Glomerular endothelial cell (primary cell): ENCODE data around the gene ZFAND4. TPM values are rescaled to one million over a fixed set of nuclear protein-coding genes. Genes with fewer than 3 reads are reported as not detected.
"Not testable (repeated sequence)": the region's sequence is repeated elsewhere in the genome, so short reads cannot be mapped to it uniquely, and the experiment has no call there.

Experiments
- DNase-seq: peaks from one replicate; pipeline ENCODE4 v3.0.0-alpha.2; 2011; ENCODE audit warnings: low read depth, low spot score; ENCODE audit errors: extremely low read depth
- total RNA-seq: library from RNA; depleted of rRNA; stranded (reverse); fragments of >200 nt; gene quantifications from 2 replicates; pipeline ENCODE4 v1.2.3, GENCODE V29; 2015

The ZFAND4 gene
- total RNA-seq, 1 donor from 2014 or later = 9.2 TPM

DNA sequence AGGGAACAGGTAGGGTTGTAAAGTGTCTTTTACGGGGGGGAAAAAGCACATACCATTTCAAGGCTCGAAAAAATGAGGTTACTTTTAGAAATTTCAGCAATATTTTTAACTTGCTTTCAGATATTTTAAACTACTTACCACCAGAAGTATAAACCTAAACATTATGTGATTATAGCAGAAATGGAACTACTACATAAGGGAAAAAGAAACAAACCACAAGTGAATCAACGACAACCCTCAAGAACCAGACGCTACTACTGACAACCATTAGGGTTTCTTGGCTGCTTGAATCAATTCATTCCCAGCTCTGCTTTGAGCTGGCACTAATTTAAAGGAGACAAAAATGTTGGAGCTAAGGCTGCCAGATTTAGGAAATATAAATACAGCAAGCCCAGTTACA, 80.1 kb downstream of the ZFAND4 start:
- no peak for DNase-seq

DNA sequence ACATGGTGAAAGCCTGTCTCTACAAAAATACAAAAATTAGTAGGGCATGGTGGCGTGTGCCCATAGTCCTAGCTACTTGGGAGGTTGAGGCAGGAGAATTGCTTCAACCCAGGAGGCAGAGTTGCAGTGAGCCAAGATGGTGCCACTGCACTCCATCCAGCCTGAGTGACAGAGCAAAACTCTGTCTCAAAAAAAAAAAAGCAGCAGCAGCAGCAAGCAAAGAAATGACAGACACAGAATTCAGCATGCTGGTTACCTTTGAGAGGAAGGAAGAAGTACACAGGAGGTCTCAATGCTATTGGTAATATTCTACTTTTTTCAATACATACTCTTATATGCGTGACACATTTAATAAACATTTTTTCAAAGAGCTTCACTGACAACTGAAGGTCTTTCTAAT, 81.3 kb downstream of the ZFAND4 start:
- DNase-seq = no peak

DNA sequence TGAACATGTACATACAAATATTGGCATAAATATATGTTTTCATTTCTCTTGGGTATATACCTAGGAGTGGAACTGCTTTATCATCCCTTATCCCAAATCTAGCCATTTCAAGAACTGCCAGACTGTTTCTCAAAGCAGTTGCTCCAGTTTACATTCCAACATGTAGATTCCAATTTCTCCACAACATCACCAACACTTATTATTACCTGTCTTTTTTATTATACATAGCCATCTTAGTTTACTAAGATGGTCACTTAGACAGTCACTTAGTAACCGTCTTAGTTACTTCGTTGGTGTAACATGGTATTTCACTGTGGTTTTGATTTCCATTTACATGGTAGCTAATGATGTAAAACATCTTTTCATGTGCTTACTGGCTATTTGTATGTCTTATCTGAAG, 82.7 kb downstream of the ZFAND4 start:
- DNase-seq = no peak

DNA sequence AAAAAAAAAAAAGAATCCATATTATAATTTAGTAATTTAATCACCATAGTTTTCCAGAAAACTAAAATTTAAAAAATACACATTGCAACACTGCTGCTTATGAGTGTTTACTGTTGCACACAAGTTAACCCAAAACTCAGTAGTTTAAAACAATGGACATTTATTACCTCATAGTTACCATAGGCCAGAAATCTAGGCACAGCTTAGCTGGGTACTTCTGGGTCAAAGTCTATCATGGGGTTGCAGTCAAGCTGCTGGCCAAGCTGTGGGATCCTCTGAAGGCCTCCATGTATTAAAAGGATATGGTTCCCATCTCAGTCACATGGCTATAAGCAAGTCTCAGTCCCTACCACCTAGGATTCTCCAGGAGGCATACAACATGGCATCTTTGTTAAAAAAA, 83.6 kb downstream of the ZFAND4 start:
- no peak for DNase-seq

DNA sequence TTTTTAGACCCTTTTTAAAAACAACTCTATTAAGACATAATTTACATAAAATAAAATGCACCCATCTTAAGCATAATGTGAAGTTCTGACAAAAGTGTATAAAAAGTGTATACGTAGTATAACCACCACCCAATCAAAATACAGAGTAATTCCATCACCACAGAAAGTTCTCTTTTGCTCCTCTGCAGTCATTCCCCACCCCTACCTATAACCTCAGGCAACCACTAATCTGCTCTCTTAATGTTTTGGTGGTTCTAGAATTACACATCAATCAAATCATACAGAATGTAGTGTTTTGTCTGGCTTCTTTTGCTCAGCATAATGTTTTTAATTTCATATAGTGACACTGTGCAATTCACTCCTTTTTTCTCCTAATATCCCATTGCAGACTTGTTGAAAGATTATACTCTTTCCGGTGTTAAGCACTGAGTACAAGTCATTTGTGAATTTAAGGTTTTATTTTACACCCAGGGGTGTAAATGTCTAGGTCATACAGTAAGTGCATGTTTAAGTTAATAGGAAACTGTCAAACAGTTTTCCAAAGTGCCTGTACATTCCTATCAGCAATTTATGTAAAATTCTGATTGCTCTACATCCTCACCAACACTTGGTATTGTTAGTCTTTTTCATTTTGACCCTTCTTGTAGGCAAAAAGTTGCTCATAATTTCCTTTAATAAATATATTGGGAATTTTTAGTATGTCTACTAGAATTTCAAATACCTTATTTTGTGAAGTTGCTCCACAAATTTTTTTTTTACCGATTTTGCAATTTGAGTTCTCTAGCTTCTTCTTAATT, 86.3 kb downstream of the ZFAND4 start:
- DNase-seq = no peak

DNA sequence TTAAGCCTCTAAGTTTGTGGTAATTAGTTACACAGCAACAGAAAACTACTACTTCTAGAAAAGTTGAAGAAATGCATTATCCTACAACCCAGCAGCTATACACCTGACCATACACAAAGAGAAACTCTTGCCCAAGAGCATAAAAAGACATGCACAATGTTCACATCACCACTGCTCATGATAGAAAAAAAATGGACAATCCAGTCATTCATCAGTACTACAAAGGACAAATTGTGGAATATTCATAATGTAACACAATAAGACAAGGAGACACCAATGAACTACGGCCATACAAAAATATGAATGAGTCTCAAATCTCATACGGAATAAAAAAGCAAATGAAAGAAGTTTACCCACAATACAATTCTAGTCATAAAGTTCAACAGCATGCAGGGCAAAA, 87.4 kb downstream of the ZFAND4 start:
- DNase-seq = no peak

DNA sequence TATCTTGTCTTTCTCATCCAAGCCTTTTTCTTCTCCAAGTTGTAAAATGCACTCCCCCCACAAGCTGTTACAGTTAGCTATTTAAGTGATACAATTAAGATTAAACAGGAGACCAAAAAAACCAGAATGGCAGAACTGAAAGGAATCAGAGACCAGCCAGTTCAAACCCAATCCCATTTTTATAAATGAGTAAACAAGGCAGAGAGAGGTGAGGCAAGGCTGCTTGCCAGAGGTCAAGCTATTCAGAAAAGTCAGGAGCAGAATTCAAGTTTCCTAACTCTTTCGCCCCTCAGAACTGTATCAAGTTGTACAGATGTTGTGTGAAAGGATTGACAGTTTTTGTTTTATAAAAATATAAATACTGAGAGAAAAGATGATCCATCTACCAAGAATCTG, 90.2 kb downstream of the ZFAND4 start:
- no peak for DNase-seq

DNA sequence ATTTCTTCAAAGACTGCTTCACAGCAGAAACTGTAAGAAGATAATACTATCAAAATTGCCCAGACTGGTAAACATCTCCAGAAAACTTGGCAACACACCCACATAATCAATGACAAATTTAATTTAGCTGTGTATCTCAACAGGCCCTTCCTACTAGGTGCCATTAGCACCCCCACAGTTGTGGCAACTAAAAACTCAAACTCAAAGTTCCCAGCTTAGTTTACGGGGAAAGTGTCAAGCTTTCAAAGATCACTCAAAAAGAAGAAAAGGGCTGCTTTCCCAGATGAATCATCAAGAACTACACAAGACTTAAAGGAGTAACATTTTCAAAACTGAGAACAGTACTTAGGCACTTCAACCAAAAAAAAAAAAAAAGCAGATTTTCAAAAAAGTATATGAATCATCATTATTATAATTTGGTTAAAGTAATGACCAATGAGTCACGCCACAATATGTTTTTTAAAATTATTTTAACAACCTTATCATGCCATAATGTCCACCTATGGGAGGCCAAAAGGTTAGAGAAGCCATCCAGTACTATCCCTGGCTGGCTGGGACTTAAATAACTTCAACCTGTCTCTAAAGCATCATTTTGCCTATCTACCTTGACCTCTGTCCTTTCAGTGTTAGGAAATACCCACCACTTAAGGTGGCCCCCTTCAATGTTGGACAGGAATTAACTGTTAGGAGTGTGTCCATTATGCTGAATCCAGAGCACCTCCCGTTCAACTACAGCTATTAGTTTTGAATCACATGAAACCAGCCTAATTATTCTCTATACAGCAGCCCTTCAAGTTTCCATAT, 90.8 kb downstream of the ZFAND4 start:
- DNase-seq = no peak

DNA sequence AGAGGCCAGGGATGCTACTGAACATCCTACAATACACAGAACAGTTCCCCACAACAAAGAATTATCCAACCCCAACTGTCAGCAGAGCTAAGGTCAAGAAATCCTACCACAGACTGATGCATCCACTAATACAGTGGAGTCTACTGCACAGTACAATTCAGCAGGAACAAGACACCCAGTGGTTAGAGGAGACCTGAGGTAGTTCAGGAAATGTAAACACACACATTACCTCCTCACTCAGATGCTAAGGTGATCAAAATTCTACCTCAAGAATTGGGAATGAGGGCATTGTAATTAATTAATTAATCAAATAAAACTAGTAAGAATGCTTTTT, 91.4 kb downstream of the ZFAND4 start:
- DNase-seq = no peak

DNA sequence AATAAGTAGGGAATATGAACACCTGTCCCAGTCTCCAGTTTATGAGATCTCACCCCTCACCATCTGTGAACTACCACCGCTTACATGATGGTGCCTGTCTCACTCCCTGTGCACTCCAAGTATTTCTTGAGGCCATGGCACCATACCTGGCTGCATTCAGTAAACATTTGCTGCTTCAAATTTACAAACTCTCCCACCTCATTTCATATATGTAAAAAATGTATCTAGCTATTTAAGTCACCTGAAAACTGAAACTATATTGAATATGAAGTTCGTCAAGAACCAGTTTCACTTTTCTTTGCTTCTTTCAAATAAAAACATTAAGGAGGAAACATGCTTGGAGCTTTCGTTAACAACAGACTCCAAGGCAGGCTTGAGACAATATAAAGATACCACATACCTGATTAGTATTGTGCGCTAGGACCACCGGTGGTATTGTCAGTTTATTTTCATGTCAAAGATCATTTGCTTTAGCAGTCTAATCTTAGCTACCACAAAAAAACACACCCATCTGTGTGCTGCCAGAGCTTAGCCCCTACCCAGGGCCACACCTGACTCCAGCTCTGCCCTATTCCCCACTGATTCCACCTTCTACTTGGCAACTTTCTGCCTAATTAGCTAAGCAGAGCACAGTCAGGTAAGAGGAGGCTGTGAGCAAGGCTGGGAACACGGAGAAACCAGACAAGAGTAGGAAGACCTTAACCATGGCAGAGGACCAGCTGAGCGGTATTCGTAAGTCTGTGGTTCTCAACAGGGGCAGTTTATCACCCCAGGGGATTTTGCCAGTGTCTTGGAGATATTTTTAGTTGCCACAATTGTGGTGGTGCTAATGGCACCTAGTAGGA, 92.0 kb downstream of the ZFAND4 start:
- DNase-seq = no peak

DNA sequence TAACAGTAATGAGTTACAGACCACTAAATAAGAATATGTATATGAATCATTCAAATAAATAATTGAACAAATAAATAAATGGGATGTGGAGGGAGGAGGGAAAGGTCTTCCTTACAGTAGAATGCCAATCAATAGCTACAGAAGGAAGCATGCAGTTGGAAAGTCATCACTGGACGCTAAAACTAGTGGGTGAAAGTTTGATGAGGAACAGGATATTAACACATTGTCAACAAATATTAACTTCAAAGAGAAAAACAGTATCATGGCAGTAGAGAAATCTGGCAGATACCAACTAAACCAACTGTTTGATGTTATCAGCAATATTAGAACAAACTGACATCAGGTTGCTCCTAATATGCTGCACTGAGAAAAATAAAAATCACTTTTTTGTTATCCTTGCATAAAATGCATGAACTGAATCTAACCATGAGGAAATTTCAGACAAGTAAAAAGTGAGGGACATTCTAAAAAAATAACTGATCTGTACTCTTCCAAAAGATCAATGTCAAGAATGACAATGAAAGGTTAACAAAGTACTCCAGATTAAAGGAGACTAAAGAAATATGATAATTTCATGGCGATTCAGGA, 94.1 kb downstream of the ZFAND4 start:
- DNase-seq = no peak

DNA sequence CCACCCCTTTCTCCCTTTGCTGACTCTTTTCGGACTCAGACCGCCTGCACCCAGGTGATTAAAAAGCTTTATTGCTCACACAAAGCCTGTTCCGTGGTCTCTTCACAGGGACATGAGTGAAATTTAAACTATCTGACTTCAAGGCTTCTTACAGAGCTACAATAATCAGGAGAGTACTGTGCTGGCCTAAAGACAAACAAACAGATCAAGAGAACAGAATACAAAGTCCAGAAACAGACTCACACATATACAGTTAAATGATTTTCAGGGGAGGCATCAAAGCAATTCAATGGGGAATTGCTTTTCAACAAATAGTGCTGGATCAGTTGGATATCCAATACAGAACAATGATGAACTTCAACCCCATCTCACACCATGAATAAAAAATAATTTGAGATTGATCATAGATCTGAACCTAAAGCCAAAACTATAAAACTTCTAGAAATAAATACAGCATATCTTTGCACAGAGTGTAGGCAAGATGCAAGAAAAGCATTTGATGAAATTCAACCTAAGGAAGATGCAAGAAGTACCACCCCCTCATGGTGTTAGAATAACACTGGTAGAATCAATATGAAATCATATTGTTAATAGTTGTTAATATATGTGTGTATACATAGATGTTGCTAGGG, 96.5 kb downstream of the ZFAND4 start:
- no peak for DNase-seq

DNA sequence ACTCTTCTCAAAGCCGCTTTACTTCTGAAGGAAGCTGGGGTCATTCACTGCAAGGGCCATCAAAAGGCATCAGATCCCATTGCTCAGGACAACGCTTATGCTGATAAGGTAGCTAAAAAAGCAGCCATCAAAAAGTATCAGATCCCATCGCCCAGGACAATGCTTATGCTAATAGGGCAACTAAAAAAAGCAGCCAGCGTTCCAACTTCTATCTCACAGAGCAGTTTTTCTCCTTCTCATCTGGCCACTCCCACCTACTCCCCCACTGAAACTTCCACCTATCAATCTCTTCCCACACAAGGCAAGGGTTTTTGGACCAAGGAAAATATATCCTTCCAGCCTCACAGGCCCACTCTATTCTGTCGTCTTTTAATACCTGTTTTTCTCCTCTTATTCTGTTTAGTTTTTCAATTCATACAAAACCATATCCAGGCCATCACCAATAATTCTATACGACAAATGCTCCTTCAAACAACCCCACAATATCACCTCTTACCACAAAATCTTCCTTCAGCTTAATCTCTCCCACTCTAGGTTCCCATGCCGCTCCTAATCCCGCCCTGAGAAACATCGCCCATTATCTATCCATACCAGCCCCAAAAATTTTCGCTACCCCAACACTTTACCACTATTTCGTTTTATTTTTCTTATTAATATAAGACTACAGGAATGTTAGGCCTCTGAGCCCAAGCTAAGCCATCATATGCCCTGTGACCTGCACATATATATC, 97.4 kb downstream of the ZFAND4 start:
- not testable (repeated sequence) for DNase-seq

DNA sequence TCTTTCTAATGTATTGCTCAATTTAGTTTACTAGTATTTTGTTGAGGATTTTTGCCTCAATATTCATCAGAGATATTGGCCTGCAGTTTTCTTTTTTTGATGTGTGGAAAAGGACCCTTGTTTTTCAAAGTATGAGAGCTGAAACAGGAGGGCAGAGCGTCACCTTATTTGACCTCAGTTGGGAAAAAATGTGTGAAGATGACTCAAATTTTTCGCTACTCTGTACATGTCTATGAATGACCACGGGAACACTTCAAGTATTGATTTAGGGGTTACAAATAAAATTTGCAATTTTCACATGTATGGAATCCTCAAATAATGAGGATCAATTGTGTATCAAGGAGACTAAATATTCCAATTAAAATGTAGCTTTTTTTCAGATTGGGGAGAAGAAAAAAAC, 103.1 kb downstream of the ZFAND4 start:
- DNase-seq = no peak

DNA sequence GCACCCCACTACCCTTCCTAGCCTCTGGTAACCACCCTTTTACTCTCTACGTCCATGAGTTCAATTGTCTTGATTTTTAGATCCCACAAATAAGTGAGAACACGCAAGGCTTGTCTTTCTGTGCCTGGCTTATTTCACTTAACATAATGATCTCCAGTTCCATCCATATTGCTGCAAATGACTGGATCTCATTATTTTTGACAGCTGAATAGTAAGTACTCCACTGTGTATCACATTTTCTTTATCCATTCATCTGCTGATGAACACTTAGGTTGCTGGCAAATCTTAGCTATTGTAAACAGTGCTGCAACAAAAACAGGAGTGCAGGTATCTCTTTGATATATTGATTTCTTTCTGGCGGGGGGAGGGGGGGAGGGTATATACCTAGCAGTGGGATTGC, 106.2 kb downstream of the ZFAND4 start:
- no peak for DNase-seq

Other genes with a start within 250 kb of the ZFAND4 start
- 44.1 and 49.2 TPM in 2 replicates for gene WASHC2C, start 54.5 kb upstream of the ZFAND4 start, total RNA-seq
- gene AGAP4, start 174.7 kb upstream of the ZFAND4 start, total RNA-seq = 7.7 and 11.1 TPM in 2 replicates